NOMO-1 treated with dmso at 0.1 percent for 144 hours (cell line): Measurements from ENCODE around the gene VPS51.
"Not testable (repeated sequence)": the region's sequence is repeated elsewhere in the genome, so short reads cannot be mapped to it uniquely, and the experiment has no call there.

Experiments
- DNase-seq: peaks from one replicate; lab custom pipeline; 2025; ENCODE audit not compliant: unreplicated experiment; lab: John Stamatoyannopoulos, UW

VPS51 gene

DNA sequence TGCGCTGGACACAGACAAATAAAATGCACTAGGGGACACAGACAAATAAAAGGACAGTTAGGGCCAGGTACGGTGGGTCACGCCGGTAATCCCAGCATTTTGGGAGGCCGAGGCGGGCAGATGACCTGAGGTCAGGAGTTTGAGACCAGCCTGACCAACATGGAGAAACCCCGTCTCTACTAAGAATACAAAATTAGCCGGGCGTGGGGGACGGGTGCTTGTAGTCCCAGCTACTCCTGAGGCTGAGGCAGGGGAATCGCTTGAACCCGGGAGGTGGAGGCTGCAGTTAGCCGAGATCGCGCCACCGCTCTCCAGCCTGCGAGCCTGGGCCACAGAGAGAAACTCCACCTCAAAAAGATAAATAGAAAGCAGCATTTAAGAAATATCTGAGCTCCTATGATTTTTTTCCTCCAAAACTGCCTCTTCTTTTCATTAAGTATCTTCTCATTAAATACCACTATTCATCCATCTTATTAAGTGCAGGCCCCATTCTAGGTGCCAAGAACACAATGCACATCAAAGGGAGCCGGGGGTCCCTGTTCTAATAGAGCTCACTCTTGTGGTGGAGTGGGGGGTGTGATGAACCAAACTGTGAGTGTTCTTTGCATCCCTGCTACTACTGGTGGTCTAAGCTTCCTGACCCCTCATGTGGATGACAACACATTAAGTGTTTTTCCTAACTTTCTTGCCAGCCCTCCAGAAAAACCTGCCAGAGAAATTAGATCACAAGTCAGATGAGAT is 22.3 kb downstream of the VPS51 start:
- no peak for DNase-seq

DNA sequence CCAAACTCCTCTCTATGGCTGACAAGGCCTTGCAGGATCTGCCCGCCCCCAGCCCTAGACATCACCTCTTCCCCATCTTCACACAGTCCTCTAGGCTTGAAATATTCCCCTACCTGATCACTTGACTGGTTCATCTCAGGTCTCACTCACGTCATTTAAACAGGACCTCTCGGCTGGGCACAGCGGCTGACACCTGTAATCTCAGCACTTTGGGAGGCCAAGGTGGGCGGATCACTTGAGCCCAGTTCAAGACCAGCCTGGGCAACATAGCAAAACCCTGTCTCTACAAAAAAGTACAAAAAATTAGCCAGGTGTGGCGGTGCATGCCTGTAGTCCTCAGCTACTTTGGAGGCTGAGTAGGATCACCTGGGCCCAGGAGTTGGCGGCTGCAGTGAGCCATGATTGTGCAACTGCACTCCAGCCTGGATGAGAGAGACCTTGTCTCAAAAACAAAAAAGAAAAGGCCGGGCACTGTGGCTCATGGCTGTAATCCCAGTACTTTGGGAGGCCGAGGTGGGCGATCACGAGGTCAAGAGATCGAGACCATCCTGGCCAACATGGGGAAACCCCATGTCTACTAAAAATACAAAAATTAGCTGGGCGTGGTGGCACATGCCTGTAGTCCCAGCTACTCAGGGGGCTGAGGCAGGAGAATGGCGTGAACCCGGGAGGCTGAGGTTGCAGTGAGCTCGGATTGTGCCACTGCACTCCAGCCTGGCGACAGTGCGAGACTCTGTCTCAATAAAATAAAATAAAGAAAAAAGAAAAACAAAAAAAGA is 23.1 kb downstream of the VPS51 start:
- not testable (repeated sequence) for DNase-seq

DNA sequence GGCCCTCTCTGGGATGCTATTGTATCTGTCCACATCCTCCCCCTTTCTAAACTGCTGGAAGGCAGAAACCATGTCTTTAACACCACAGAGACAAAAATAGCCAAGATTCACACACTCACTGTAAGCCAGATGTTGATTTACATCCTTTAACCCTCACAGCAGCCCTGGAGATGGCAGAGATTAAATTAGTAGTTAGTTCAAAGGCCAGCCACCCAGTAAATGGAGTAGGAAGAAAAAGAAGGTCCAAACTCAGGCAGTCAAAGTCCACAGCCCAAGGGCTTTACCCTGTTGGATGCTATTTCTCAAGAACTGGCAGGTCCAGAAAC is 23.6 kb downstream of the VPS51 start:
- no peak for DNase-seq

- no peak for DNase-seq
Observed at GRCh38 chr11:65120831-65121230, 24.8 kb downstream of the VPS51 start.

- no peak for DNase-seq
Observed at GRCh38 chr11:65121447-65121864, 25.4 kb downstream of the VPS51 start.

- peak; percentile 99 for DNase-seq
Observed at GRCh38 chr11:65121865-65122696, 26.1 kb downstream of the VPS51 start, which contains the start of the genes FAU and MRPL49. Gene FAU (minus strand): TSS chr11:65122134. CDS start chr11:65121813, 321 bp downstream. Gene MRPL49 (plus strand): TSS chr11:65122321. CDS start chr11:65122347, 26 bp downstream.

DNA sequence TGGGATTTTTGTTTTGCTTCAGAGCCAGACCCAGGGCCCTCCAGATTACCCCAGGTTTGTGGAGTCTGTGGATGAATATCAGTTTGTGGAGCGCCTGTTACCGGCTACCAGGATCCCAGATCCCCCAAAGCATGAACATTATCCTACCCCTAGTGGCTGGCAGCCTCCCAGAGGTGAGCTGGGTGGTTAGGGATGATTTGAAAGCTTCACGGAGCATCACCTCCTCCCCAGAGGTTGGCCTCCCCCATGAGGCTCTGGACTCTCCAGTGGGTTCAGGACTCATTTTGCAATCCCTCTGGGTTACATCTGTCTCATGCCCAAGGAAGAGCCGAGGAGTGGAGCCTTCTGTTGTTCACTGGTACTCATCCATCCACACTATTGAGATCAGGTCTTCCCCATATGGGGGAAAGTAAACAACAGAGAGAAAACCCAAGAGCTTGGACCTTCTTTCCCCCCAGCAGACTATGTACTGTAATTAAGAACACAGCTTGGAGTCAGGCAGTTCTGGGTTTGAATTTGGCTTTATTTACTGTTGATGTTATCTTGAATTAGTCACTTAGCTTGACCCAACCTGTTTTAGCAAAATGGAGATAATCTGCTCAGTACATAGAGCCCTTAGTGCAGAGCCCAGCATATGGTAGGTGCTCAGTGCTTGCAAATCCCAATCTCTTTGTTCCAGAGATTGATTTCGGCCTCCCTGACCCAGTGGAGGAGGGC is 28.6 kb downstream of the VPS51 start:
- DNase-seq, result no peak

DNA sequence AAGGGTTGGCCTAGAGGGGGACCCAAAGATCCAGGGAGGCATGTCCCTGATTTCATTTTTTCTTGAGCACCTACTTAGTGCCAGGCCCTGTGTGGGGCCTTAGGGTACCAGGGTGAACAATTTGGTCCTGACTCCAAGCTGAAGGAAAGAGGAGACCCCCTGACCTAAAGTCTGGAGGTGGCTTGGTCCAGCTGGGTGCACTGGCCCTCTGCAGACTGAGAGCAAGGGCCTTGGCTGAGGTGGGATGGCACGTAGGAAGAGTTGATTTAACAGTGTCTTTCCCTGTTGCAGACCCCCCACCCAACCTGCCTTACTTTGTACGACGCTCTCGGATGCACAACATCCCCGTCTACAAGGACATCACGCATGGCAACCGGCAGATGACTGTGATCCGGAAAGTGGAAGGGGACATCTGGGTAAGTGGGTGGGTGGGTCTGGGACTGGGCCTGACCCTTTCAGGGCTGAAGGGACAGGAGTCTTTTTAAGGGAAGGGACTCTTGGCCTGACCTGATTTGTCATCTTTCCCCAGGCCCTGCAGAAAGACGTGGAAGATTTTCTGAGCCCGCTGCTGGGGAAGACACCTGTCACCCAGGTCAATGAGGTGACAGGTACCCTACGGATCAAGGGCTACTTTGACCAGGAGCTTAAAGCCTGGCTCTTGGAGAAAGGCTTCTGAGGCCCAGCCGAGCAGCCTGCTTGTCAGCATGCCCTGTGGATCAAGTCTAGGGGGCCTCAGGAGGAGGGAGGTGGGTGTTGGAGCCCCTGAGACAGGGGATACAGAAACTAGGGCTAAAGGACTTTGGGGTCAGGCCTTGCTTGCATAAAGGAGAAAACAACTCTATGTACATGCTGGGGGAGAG is 29.4 kb downstream of the VPS51 start:
- DNase-seq, result no peak

- DNase-seq, result no peak
Observed at GRCh38 chr11:65126624-65127274, 30.7 kb downstream of the VPS51 start.

DNA sequence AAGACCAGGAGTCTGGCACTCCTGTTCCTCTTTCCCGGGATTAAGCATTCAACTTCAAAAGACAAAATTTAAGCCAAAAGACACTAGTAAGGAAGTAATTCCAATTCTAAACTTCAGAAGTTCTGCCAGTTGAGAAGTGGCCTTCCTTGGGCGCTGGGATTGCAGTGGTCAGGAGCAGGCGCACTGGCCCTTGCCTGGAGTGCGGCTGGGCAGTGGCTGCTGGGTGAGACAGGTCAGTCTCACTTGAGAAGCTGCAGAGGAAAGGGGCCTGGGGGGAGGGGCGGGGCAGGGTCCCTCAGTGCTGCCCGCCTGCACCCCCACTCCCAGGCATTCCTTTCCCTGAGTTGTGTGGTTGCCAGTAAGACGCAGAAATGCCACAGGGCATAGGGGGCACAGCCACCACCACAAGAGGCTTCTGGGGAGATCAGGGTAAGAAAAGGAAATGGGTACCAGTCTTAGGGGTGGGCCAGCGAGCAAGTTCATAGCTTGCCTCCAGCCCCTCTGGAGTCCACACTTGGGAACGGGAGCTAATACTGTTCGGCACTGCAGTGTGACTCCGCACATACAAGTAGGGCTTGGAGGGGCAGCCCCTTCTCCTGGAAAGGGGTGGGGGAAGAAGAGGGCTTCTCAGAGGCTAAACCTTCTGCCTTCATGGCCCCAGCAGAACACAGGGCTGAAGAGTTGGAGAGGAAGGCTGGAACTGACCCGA is 31.6 kb downstream of the VPS51 start:
- DNase-seq, result no peak

GRCh38 chr11:65128182-65129145 is 32.5 kb downstream of the VPS51 start:
- no peak for DNase-seq

DNA sequence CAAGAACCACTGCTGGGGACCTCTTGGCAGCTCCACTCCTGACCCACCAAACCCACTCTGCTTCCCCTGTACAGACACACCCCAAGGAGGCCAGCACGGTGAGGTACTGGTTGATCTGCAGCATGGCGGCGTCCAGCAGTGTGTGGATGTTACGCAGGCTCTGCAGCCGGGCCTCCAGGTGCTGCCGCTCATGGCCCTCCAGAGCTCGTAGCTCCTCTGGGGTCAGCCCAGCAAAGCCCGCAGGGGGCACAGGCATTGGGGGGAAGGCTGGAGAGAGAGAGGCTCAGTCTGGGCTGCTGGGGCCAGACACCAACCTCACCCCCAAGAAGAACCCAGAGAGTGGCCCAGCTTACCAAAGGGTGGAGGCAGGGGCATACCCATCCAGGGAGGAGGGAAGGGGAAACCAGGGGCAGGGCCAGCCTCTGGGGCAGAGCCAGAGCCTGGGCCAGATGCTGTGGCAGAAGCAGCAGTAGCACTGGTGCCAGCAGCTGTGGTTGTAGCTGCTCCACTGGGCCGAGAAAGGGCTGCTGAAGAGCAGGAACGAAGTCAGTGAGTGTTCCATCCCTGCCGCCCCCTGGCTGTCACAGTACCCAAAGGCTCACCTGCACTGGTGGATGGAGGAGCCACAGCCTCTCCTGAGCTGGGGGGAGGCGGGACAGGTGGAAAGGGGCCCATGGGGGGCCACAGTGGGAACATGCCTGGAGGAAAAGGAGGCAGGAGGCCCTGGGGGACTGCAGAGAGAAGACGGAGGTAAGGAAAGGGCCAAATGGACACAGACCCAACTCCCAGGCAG is 33.8 kb downstream of the VPS51 start:
- no peak for DNase-seq

DNA sequence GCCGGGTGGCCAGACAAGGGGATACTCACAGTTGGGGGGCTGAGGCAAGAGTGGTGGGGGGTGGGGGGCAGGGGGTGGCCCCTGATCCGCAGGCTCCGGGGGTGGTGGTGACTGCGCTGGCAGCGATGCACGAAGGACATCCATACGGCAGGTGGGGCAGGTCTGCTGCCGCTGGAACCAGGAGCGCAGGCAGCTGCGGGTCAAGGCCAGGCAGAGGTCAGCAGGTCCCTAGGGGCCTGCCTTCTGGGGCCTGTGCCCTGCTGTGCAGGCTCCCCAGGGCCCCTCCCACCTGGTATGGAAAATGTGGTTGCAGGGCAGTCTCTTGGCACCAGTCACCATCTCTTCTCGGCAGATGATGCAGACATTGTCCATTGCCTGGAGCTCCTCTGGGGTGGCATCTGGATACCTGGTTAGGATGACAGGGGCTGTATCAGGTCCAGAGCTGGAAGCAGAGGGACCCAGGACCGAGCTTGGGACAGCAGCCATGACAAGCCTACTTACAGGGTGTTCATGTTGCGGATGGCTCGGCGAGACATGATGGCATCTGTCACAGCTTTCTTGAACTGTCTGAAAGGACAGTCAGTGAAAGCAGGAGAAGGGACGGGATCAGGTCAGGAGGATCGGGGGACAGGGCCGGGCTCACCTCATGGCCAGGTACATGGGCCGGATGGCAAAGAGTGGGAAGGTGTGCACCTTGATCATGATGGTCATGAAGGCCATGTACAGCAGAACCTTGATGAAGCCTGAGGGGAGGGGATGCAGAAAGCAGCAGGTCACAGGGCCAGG is 34.8 kb downstream of the VPS51 start:
- DNase-seq, result no peak

DNA sequence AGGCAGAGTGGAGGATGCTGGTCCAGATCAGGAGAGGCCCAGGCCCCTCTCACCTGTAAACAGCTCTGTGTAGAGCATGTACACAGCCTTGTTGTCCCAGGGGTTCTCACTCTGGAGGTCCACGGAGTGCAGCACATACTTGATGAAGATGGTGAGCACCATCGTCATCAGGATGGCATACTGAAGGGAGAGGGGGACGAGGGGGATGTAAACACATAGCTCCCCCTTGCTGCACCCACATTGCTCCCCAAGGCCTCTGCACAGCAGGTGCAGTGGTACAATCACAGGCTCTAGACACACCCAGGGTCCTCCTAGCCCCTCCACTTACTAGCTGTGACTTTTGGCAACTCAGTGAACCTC is 35.4 kb downstream of the VPS51 start:
- DNase-seq, result no peak

GRCh38 chr11:65131895-65132237 is 35.9 kb downstream of the VPS51 start:
- no peak for DNase-seq

DNA sequence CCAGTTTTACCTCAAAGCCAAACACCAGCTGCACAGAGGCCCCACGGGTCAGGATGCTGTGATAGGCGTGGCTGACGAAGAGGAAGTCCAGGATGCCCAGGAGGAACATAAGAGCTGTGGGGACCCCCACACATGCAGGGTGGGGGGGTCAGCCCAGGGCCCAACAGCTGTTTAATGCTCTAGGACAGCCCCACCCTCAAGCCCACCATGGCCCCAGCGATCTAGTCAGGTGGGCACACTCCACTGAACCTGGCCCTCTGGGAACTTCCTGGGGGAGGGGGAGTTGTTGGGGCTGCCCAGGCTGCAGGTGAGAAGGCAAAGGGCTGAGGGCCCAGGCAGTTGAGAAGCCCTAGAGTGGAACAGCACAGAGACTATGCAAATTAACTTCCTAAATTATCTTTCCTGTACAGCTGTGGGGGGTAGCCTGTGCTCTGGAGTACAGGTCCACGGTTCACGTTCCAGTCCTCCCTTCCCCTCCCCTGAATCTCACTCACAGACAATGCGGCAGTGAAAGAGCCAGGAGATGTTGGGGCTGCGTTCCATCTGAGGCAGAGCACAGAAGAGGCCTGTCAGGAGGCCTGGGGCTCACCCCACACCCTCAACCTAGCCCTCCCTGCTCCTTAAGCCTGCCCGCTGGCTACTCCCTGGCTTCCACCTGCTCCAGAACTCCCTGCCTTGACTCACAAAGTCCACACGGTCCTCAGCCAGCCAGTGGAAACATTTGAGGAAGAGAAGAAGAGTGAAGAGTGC is 36.4 kb downstream of the VPS51 start:
- DNase-seq, result no peak
